ENCODE measurements around the gene ADGRG2. TPM values are rescaled to one million over a fixed set of nuclear protein-coding genes. Genes with fewer than 3 reads are reported as not detected.

ADGRG2 gene, protein sequence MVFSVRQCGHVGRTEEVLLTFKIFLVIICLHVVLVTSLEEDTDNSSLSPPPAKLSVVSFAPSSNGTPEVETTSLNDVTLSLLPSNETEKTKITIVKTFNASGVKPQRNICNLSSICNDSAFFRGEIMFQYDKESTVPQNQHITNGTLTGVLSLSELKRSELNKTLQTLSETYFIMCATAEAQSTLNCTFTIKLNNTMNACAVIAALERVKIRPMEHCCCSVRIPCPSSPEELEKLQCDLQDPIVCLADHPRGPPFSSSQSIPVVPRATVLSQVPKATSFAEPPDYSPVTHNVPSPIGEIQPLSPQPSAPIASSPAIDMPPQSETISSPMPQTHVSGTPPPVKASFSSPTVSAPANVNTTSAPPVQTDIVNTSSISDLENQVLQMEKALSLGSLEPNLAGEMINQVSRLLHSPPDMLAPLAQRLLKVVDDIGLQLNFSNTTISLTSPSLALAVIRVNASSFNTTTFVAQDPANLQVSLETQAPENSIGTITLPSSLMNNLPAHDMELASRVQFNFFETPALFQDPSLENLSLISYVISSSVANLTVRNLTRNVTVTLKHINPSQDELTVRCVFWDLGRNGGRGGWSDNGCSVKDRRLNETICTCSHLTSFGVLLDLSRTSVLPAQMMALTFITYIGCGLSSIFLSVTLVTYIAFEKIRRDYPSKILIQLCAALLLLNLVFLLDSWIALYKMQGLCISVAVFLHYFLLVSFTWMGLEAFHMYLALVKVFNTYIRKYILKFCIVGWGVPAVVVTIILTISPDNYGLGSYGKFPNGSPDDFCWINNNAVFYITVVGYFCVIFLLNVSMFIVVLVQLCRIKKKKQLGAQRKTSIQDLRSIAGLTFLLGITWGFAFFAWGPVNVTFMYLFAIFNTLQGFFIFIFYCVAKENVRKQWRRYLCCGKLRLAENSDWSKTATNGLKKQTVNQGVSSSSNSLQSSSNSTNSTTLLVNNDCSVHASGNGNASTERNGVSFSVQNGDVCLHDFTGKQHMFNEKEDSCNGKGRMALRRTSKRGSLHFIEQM
- 10 to 100 TPM in 1 of 4 donors, 1 to 10 TPM in 1, under 1 TPM in 2; 0.30 to 18.7 (median 1.7) TPM for total RNA-seq

GRCh38 chrX:19121898-19122640 lies at the start of gene ADGRG2:
TSS of gene ADGRG2 (minus strand) at chrX:19122468. CDS start at chrX:19068834, 53,634 bp downstream.
- peak within 1 kb of the TSS in 1 of 2 donors; percentile 33 for H3K4me3 ChIP-seq
- TF ChIP-seq POLR2A (IDR thresholded peaks at IDR 0.05): no peak
- TF ChIP-seq, protein P1, sequence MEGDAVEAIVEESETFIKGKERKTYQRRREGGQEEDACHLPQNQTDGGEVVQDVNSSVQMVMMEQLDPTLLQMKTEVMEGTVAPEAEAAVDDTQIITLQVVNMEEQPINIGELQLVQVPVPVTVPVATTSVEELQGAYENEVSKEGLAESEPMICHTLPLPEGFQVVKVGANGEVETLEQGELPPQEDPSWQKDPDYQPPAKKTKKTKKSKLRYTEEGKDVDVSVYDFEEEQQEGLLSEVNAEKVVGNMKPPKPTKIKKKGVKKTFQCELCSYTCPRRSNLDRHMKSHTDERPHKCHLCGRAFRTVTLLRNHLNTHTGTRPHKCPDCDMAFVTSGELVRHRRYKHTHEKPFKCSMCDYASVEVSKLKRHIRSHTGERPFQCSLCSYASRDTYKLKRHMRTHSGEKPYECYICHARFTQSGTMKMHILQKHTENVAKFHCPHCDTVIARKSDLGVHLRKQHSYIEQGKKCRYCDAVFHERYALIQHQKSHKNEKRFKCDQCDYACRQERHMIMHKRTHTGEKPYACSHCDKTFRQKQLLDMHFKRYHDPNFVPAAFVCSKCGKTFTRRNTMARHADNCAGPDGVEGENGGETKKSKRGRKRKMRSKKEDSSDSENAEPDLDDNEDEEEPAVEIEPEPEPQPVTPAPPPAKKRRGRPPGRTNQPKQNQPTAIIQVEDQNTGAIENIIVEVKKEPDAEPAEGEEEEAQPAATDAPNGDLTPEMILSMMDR (IDR thresholded peaks at IDR 0.05): no peak
- no peaks in the 10 kb centered on the region for H3K36me3 ChIP-seq
- H3K27ac ChIP-seq: no peak within 1 kb of the TSS
- no peaks in the 10 kb centered on the region for H3K27me3 ChIP-seq
- peak in 1 of 2 donors; percentile 21 for DNase-seq
- intact Hi-C loops (cut with DNase I; ENCODE audit: low total_unique reads): no loop called here
- no peaks in the 10 kb centered on the region for H3K9me3 ChIP-seq
- H3K4me1 ChIP-seq: no peaks in the 10 kb centered on the region

- Histone ChIP-seq H3K4me3 (no peak overlapping the region), H3K9me3 (no peaks in the 10 kb centered on the region), H3K4me1 (no peaks in the 10 kb centered on the region), H3K27ac (no peak overlapping the region), H3K36me3 (no peaks in the 10 kb centered on the region), H3K27me3 (no peaks in the 10 kb centered on the region)
- TF ChIP-seq, protein P1 (IDR thresholded peaks at IDR 0.05): no peak
- no peak for TF ChIP-seq POLR2A (IDR thresholded peaks at IDR 0.05)
- DNase-seq: no peak
- intact Hi-C loops (cut with DNase I; ENCODE audit: low total_unique reads): no loop called here
Measured at GRCh38 chrX:19168609-19169008, 46.3 kb upstream of the ADGRG2 start.

DNA sequence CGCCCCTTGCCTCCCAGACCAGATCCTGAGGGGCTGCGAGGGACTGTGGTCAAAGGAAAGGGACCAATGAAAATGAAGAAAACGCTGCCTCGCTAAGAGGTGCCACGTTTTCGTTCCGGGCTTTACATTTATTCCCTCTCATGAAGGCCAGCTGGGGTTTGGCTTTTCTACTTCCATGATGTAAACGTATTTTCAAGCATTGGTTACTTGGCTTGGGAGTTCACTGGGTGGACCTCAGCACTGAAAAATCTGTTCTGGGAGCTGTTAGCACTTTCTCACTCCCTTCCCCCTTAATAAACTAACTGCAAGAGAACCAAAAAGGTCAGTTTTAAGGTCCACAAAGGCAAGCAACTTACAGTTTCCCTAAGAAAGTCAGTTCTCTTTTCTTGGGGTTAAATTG lies 40.6 kb upstream of the ADGRG2 start:
- no peak for DNase-seq
- H3K4me3 ChIP-seq: no peak overlapping the region
- H3K9me3 ChIP-seq: no peaks in the 10 kb centered on the region
- intact Hi-C loops (cut with DNase I; ENCODE audit: low total_unique reads): no loop called here
- TF ChIP-seq POLR2A (IDR thresholded peaks at IDR 0.05): no peak
- TF ChIP-seq, protein P1 (IDR thresholded peaks at IDR 0.05): no peak
- no peak overlapping the region for H3K27ac ChIP-seq
- no peaks in the 10 kb centered on the region for H3K27me3 ChIP-seq
- H3K36me3 ChIP-seq: no peaks in the 10 kb centered on the region
- no peaks in the 10 kb centered on the region for H3K4me1 ChIP-seq

DNA sequence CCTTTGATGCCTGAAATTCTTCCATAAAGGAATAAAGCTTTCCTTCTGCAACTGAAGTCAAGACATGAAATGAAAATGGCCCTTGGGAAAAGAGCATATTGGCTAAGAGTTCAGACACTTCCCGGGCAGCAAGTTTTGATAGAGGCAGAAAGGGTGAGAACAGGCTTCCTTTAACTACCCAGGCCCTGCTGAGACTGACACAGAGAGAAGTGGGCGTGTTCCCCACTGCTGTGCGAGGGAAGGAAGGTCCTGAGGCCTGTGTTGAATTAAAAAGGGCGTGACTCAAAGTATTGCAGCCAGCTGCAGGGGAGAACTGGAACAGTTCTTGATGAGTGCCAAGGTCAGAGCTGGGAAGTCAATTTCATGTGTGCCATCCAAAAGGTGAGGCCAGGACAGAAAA lies 33.9 kb upstream of the ADGRG2 start:
- H3K27me3 ChIP-seq: no peaks in the 10 kb centered on the region
- no peaks in the 10 kb centered on the region for H3K36me3 ChIP-seq
- intact Hi-C loops (cut with DNase I; ENCODE audit: low total_unique reads): no loop called here
- H3K4me1 ChIP-seq: no peaks in the 10 kb centered on the region
- TF ChIP-seq POLR2A (IDR thresholded peaks at IDR 0.05): no peak
- TF ChIP-seq, protein P1 (IDR thresholded peaks at IDR 0.05): no peak
- H3K9me3 ChIP-seq: no peaks in the 10 kb centered on the region
- no peak overlapping the region for H3K4me3 ChIP-seq
- no peak for DNase-seq
- H3K27ac ChIP-seq: no peak overlapping the region
